Activated CD8-positive, alpha-beta memory T cell treated with anti-CD3 and anti-CD28 coated beads for 36 hours (primary cell): ENCODE measurements around the gene WDR7. TPM values are rescaled to one million over a fixed set of nuclear protein-coding genes. Genes with fewer than 3 reads are reported as not detected.

Experiments
- CTCF ChIA-PET: fragments of 350-600 bp; sonication (Branson Sonifier 250); formaldehyde crosslinking; loops from one replicate; lab custom pipeline; 2021; ENCODE audit warnings: antibody characterized with exemption; lab: Charles Lee
- POLR2A ChIA-PET: fragments of 350-600 bp; sonication (Branson Sonifier 250); formaldehyde crosslinking; loops from one replicate; lab custom pipeline; 2021; ENCODE audit warnings: antibody characterized with exemption; lab: Charles Lee
- total RNA-seq, 2 experiments: library from RNA; stranded (reverse); gene quantifications; one replicate each; pipeline ENCODE4 v1.2.3, GENCODE V29; 2021

The WDR7 gene
- 10 to 100 TPM; 14.8 to 18.5 TPM for total RNA-seq

DNA sequence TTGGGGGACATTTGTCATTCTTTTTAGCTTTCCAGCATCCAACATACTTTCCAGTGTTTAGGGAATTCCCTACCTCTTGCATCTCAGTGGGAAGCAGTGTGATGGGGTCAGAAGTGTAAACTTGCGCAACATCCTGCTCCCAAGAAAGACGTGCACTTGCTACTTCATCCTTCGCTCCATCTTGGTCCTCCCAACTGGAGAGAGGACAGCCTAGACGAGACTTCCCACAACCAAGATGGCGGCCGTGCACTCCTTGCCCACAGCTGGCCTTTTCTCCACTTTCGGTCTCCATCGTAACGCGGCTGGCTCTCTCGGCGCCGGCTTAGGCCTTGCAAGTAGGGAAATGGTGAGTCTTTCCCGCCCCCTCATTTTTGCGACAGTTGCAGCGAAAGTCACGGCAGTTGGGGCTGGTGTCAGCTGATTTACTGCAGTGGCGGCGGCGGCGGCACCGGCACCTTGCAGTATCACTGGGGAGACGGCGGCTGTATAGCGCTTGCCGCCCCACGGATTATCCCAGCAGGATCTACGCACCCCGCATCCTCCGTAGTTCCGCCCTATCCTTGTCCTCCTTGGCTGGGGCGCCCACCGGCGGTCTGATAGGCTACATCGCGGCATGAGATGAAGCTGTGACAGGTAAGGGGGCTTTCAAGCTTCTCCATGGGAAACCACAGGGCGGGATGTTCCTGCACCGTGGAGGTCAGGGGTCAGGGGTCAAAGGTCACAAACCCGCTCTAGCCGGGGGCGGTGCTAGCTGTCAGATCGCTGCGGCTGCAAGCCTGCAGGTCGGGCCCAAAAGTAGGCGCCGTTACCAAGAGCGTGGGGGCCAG lies at the start of gene WDR7:
Gene WDR7 (plus strand): TSS at position 416 of the 827 bp plus-strand sequence. CDS start 21,157 bp downstream, outside the sequence.
- CTCF ChIA-PET, result interaction anchor here (1.1 kb wide), 1 partner anchor 13 kb away, joined by 4 read pairs; the partner anchor contains the start of gene TXNL1
- POLR2A ChIA-PET, result interaction anchor here (0.6 to 2.6 kb wide), 3 partner anchors 12 to 1389 kb away, joined by 8 to 12 read pairs (median 9); partner anchors contain the start of gene TXNL1

DNA sequence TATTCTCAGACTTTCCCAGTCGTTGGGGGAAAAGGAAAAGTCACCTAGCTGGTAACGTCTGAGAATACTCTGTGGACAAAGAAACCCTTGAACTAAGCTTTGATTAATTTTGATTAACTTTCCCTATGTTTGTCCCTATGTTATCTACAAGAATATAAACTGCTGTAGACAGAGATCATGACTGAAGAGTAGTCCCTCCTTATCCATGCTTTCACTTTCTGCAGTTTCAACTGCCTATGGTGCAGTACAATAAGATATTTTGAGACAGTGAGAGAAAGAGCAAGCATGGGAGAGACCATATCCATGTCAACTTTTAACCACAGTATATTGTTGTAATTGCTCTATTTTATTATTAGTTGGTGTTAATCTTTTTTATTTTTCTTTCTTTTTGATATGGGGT lies 44.5 kb upstream of the WDR7 start:
- ChIA-PET CTCF (no interaction called here), POLR2A (interaction anchor here (0.7 kb wide), 1 partner anchor 10 kb away, joined by 3 read pairs; no protein-coding TSS in a partner anchor)

DNA sequence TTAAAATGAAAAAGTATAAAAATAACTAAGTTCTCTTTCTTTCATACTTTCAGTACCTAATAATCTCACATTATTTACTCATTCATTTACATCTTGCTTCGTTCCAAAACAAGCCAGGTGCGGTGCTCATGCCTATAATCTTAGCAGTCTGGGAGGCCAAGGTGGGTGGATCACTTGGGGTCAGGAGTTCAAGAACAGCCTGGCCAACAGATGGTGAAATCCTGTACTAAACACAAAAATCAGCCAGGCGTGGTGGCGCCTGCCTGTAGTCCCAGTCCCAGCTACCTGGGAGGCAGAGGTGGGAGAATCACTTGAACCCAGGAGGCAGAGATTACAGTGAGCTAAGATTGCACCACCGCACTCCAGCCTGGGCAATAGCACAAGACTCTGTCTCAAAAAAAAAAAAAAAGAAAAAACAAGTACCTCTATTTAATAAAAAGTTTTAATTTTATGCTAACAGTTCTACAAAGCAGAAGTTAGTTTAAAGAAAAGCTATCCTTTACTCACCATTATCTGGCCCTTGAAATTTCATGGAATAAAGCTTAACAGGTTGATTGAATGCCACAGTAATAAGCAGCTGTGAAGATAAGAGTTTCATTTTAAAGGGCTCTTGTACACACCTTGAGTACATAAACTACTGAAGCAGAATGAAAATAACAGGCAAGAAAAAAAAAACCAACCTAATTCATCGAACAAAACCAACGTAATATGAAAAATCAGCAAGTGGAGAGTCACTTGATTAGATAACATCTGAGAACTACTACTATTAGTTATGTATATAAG lies 35.2 kb upstream of the WDR7 start:
- ChIA-PET CTCF (interaction anchor here (0.6 kb wide), 1 partner anchor 108 kb away, joined by 3 read pairs; no protein-coding TSS in a partner anchor), POLR2A (interaction anchor here (0.6 kb wide), 1 partner anchor 9 kb away, joined by 3 read pairs; no protein-coding TSS in a partner anchor)

DNA sequence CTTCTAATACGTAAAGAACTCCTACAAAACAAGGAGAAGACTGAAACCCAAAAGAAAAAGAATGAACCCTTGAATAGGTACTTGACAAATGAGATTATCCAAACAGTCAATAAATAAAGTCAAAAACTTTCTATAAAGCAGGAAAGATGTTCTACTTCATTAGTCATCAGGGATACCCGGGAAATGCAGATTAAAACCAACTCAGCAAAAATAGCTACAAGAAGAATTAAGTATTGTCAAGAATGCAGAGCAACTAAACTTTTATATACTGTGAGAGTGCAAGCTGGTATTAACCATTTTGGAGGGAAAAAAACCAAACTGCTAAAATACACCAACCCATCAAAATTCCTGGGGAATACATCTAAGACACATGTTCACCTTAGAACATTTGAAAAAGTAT lies 23.2 kb upstream of the WDR7 start:
- CTCF ChIA-PET, result no interaction called here
- POLR2A ChIA-PET, result no interaction called here

DNA sequence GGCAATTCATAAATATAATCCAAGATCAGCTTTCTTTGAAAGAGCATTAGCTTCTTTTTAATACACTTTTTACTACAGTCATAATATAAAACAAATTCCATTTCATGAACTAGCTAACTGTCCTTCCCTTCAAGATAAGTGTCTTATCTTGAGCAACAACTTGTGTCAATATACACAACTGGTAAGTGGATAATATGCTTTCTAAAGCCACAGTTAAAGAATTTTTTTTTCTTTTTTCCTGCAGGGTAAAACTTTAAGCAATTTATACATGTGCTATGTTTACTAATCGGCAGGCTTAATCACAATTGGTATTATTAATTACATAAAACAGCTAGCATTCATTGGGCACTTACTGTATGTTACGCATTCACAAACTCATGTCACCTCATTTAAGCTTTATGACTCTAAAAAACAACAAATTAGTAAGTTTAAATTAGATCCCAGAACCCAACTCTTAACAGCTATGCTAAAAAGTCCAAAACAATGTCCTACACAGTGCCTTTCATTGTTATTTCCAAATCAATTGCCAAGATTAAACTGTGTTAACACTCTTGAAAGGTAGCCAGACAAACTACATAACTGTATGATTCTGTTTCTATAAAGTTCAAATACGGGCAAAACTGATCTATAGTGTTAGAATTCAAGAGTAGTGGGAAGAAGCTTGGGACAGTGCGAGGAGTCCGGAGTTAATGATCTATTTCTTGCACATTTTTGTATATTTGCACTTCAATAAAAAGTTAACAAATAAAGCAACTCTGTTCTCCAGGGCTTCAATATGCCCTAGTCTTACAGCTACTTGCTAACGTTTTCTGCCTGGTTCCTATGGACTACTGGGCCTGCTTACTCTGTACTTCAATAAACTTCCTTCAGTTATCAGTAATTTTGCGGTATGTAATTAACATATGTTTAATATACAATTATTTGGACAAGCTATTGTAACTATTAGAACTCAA lies 18.8 kb upstream of the WDR7 start:
- ChIA-PET POLR2A (no interaction called here), CTCF (interaction anchor here (0.7 kb wide), 1 partner anchor 1360 kb away, joined by 3 read pairs; no protein-coding TSS in a partner anchor)

DNA sequence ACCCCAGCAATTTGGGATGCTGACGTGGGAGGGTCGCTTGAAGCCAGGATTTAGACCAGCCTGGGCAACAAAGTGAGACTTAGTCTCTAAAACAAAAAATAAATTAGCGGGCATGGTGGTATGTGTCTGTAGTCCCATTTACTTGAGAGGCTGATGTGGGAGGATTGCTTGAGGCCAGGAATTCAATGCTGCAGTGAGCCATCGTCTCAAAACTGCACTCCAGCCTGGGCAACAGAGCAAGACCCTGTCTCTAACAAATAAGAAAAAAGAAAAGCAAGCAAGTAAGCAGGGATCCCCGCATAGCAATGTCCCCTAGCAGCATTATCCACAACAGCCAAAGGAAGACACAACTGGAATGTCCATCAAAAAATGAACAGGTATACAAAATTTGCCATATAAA lies 16.2 kb upstream of the WDR7 start:
- POLR2A ChIA-PET, result no interaction called here

DNA sequence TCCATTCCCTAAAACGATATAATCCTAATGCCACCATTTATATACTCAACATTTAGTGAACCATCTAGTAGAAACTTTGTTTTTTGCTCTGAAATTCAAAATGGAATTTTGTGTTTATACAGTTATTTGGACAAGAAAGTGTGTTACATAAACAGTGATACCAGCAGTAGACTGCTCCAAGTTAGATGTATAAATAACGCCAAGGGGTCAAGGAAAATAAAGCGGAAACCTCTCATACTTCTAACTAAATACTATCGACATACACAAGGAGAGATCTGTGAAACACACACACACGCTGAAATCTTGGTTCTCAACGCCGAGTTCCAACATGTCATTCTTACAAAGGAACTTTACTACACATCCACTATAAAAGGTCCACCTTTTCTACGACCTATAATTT lies 14.0 kb upstream of the WDR7 start:
- ChIA-PET POLR2A (interaction anchor here (0.6 to 1.3 kb wide), 2 partner anchors 14 to 41 kb away, joined by 8 to 9 read pairs; partner anchors contain the start of gene WDR7), CTCF (interaction anchor here (1.6 kb wide), 1 partner anchor 14 kb away, joined by 4 read pairs; the partner anchor contains the start of gene WDR7)

More for the DNA sequence above, 16.2 kb upstream of the WDR7 start:
- CTCF ChIA-PET, result no interaction called here

DNA sequence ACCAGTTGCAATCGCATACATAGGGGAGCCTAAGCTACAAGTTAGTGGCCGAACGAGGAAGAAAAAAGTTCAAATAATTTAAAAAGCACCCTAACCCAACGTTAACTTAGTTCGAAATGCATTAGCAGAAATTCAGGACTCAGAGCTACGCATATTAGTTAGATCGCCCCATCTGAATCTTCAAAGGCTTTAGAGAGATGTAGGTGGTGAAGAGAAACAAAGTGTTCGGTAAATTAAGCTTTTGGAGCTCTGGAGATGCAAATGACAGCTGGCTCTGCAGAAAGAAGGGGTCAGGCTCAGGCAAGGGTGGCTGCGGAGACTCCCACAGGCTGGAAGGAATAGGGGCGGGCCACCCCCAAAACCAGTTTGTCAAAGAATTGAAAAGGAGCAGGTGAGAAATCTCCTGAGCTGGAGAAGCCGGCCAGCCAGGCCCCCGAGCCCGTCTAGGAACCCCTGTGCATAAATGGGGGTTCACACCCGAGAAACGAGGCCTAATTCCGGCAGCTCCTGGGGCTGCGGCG lies 13.4 kb upstream of the WDR7 start:
- POLR2A ChIA-PET, result interaction anchor here (0.6 to 1.3 kb wide), 3 partner anchors 14 to 1904 kb away, joined by 4 to 9 read pairs (median 8); partner anchors contain the start of gene WDR7

DNA sequence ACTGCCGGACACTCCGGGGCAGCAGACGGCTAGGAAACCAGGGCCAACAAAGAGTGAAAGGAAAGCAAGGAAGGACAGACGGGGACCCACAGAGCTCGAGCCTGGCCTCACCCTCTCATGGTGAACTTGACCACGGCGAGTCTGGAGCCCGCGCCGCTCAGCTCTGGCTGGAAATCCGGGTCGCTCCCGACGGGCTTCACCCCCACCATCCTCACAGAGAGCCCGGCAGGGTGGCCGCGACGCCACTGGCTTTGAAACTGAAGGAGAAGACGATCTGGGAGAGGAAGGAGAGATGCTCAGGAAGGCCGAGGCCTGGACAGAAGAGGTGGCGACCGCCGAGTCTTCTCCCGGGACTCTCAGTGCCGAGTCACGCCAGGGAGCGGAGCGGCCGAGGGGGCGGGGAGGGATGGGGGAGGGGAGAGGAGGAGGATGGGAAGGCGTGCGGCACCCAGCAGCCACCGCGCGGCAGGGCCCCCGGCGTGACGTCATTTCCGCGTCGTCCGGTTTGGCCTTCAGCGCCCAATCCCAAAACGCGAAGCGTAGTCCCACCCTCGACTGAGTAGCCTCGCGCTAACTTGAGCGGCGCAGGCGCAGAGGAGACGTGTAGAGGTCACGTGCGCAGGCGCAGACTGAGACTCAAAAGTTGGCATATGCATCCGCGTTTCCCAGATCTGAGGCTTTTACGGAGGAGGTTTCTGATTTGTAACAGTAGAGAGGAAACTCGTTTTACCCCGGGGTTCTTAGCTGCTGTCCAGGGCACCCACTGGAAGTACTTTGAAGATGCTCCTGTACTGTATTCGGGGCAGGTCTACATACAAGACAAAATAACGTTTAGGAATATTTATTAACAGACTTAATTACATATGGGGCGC lies 12.7 kb upstream of the WDR7 start, which contains the start of gene TXNL1:
Gene TXNL1 (minus strand): TSS at position 361 of the 872 bp plus-strand sequence. CDS start 152 bp downstream, at position 209.
- ChIA-PET POLR2A (interaction anchor here (0.6 to 1.9 kb wide), 3 partner anchors 12 to 1905 kb away, joined by 4 to 12 read pairs (median 9); partner anchors contain the start of gene WDR7), CTCF (interaction anchor here (1.6 kb wide), 2 partner anchors 9 to 13 kb away, joined by 4 read pairs; partner anchors contain the start of gene WDR7)

More for the DNA sequence above, 13.4 kb upstream of the WDR7 start:
- CTCF ChIA-PET, result interaction anchor here (1.6 kb wide), 1 partner anchor 14 kb away, joined by 4 read pairs; the partner anchor contains the start of gene WDR7

DNA sequence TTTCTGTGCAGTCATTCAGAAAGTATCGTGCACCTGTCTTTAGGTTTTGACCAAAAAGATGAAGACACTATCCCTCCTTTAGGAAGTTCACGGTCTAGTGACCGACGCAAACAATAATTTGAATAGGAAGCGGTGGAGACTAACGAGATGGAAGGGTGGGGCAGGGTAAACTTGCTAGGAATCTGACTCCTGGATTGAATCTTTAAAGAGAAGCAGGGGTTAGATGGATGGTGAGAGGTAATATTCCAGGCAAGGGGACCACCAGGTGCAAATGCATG lies 12.1 kb upstream of the WDR7 start:
- ChIA-PET CTCF (interaction anchor here (1.6 kb wide), 1 partner anchor 9 kb away, joined by 4 read pairs; no protein-coding TSS in a partner anchor), POLR2A (interaction anchor here (1.9 kb wide), 1 partner anchor 12 kb away, joined by 12 read pairs; the partner anchor contains the start of gene WDR7)

DNA sequence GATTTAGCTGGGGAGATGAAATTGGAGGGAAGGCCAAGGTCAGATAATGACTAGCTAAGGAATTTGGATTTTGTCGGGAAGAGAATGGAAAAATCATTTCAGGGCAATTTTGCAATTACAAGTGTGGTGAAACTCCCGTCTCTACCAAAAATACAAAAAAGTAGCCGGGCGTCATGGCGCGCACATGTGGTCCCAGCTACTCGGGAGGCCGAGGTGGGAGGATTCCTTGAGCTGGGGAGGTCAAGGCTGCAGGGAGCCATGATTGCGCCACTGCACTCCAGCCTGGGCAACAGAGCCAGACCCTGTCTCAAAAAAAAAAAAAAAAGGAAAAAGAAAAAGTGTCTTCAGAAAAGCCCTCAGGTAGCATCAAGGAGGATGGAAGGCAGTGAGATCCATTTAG lies 11.6 kb upstream of the WDR7 start:
- POLR2A ChIA-PET, result interaction anchor here (1.9 kb wide), 1 partner anchor 11 kb away, joined by 12 read pairs; the partner anchor contains the start of gene WDR7
- CTCF ChIA-PET, result interaction anchor here (1.6 kb wide), 1 partner anchor 8 kb away, joined by 4 read pairs; no protein-coding TSS in a partner anchor

DNA sequence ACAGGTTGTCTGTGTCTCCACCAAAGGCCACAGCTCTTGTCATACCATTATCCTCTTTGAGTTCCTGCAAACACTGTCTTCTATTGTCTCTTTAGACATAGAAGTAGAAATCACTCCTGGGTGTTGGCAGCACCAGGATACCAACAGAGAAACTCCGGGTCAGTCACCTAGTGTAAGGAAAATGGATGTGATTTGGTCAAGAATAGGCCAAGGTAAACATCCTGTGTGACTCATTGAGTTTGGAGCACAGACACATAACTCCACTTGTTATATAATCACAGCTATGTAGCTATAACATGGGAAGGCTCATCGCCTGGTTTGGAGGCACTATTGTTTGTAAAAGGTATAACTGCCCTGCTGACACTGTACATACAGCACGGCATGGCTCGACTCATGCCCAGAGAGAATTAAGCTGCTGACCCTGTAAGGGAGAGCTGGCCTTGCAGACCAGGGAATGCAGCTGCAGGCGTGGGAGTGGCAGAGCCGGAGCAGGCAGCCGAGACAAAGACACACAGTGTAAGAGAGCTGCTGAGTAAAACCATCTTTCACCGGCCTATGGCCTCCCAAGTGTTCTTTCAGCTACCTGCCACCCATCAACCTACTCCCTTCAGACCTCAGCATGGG lies 9.3 kb upstream of the WDR7 start:
- ChIA-PET CTCF (no interaction called here), POLR2A (no interaction called here)

DNA sequence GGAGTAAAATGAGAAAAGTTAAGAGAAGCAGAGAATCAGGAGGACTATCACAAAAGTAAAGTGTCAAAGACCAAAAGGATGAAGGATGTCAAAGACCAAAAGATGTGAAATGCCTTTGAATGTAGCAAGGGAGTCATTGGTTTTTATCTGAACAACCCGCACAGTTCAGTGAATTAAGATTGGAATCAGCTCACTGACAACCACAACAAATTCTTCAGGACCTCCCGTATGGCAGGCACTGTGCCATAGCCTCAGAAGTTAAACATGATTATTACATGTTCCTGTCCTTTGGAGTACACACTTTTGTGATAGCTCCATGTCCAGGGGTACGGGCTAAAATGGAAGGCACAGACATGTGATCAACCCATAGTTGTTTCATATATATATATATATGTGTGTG lies 7.8 kb upstream of the WDR7 start:
- ChIA-PET CTCF (no interaction called here), POLR2A (no interaction called here)

DNA sequence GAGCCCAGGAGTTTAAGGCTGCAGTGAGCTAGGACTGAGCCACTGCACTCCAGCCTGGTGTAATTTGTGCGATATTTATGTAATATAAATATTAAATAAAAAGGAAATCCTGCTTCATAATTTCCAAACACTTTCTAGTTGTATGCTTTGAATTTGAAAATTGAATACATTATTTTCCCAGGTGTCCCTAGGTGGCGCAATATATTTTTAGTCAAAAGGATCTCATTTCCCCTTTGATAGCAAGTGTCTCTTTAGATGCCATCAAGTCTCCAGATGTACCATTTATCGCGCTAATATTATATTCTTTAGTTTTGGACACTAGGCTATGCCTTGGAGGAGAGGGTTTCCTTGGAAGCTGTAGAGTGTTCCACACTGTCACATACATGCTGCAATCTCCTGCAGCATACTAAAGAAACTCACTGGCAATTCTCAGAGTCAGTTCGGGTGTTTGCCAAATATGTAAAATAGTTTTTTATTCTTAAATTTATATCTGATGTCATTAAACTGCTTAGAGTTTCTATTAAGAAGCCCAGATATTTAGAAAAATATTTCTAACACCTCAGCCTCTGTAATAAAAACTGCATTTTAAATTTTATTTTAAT lies 5.6 kb upstream of the WDR7 start:
- POLR2A ChIA-PET, result no interaction called here
- CTCF ChIA-PET, result interaction anchor here (0.6 to 1.2 kb wide), 2 partner anchors 64 to 368 kb away, joined by 3 read pairs; no protein-coding TSS in a partner anchor

DNA sequence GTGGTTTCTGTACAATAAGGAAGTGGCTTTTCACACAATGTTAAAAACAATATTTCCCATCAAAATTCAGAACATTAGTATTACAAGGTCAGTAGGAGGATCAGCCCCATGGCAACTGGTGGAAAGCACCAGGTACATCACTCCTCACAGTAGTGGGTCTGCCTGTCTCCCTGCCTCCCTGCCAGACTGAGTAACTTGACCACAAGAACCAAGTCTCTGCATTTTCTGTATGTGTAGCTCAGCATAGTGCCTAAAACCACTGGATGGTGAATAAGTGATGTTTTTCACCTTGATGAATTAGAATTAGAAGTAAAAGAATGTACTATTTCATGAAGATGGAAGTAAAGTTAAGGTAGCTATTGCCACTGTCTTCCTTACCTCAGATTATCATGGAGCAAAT lies 4.1 kb upstream of the WDR7 start:
- ChIA-PET POLR2A (no interaction called here), CTCF (interaction anchor here (1.3 kb wide), 1 partner anchor 8 kb away, joined by 4 read pairs; the partner anchor contains the start of gene TXNL1)
